Embryonic facial prominence (tissue), 1 donor: ENCODE data around the gene RNASE2.
"Not testable (repeated sequence)": the region's sequence is repeated elsewhere in the genome, so short reads cannot be mapped to it uniquely, and the experiment has no call there.

Experiments used
- DNase-seq: peaks from one replicate; pipeline ENCODE4 v3.0.0-alpha.2; 2016; ENCODE audit errors: extremely low spot score

The RNASE2 gene

GRCh38 chr14:20954736-20955537 is at the start of gene RNASE2:
RNASE2 (plus strand) TSS chr14:20955487; CDS start chr14:20955772, 285 bp downstream.
- not testable (repeated sequence) for DNase-seq

GRCh38 chr14:20905676-20906075 is 49.6 kb upstream of the RNASE2 start:
- DNase-seq, result no peak

- no peak for DNase-seq
Observed at GRCh38 chr14:20907214-20907613, 48.1 kb upstream of the RNASE2 start.

GRCh38 chr14:20910822-20911221 is 44.5 kb upstream of the RNASE2 start:
- not testable (repeated sequence) for DNase-seq

- DNase-seq, result not testable (repeated sequence)
Observed at GRCh38 chr14:20919038-20919756, 36.1 kb upstream of the RNASE2 start.

GRCh38 chr14:20923766-20924297 is 31.5 kb upstream of the RNASE2 start:
- not testable (repeated sequence) for DNase-seq

- no peak for DNase-seq
Observed at GRCh38 chr14:20934148-20934762, 21.0 kb upstream of the RNASE2 start.

- DNase-seq, result no peak
Observed at GRCh38 chr14:20935303-20935984, 19.8 kb upstream of the RNASE2 start.

- not testable (repeated sequence) for DNase-seq
Observed at GRCh38 chr14:20945146-20945545, 10.1 kb upstream of the RNASE2 start.

- DNase-seq, result not testable (repeated sequence)
Observed at GRCh38 chr14:20946707-20947106, 8.6 kb upstream of the RNASE2 start.

- DNase-seq, result not testable (repeated sequence)
Observed at GRCh38 chr14:20955538-20955873, 219 bp downstream of the RNASE2 start.

- DNase-seq, result no peak
Observed at GRCh38 chr14:20956376-20956976, 1.2 kb downstream of the RNASE2 start.

- DNase-seq, result not testable (repeated sequence)
Observed at GRCh38 chr14:20958946-20959345, 3.7 kb downstream of the RNASE2 start.

- no peak for DNase-seq
Observed at GRCh38 chr14:20969336-20969735, 14.0 kb downstream of the RNASE2 start.

- DNase-seq, result no peak
Observed at GRCh38 chr14:20970647-20970982, 15.3 kb downstream of the RNASE2 start.

GRCh38 chr14:20970983-20971704 is 15.9 kb downstream of the RNASE2 start:
- peak; percentile 82 for DNase-seq

- no peak for DNase-seq
Observed at GRCh38 chr14:20971705-20972021, 16.4 kb downstream of the RNASE2 start.

GRCh38 chr14:20973501-20973900 is 18.2 kb downstream of the RNASE2 start:
- DNase-seq, result no peak

- no peak for DNase-seq
Observed at GRCh38 chr14:20976291-20976690, 21.0 kb downstream of the RNASE2 start.

GRCh38 chr14:20978687-20979086 is 23.4 kb downstream of the RNASE2 start:
- no peak for DNase-seq

GRCh38 chr14:20980906-20981305 is 25.6 kb downstream of the RNASE2 start:
- DNase-seq, result no peak
